Left renal pelvis (tissue), 4 donors: ENCODE results near the gene MYL5. TPM values are rescaled to one million over a fixed set of nuclear protein-coding genes. Genes with fewer than 3 reads are reported as not detected.
"Not testable (repeated sequence)": the region's sequence is repeated elsewhere in the genome, so short reads cannot be mapped to it uniquely, and the experiment has no call there.

ENCODE experiments used
- DNase-seq, 4 donors: peaks; one replicate each; pipeline ENCODE4 v3.0.0-alpha.2; 2013; ENCODE audit warnings: low read depth in 4 of 4, low spot score in 3 of 4
- polyA plus RNA-seq, 4 donors: library from polyadenylated mRNA; unstranded; fragments of 120-200 nt; gene quantifications; one replicate each; pipeline ENCODE4 v1.2.1, GENCODE V29; 2013; ENCODE audit not compliant: insufficient read length in 4 of 4

MYL5 gene
- polyA plus RNA-seq, 4 donors, result 12.0 to 23.1 (median 16.7) TPM

- no peak for DNase-seq
Observed at GRCh38 chr4:683982-684622, 9.8 kb downstream of the MYL5 start.

DNA sequence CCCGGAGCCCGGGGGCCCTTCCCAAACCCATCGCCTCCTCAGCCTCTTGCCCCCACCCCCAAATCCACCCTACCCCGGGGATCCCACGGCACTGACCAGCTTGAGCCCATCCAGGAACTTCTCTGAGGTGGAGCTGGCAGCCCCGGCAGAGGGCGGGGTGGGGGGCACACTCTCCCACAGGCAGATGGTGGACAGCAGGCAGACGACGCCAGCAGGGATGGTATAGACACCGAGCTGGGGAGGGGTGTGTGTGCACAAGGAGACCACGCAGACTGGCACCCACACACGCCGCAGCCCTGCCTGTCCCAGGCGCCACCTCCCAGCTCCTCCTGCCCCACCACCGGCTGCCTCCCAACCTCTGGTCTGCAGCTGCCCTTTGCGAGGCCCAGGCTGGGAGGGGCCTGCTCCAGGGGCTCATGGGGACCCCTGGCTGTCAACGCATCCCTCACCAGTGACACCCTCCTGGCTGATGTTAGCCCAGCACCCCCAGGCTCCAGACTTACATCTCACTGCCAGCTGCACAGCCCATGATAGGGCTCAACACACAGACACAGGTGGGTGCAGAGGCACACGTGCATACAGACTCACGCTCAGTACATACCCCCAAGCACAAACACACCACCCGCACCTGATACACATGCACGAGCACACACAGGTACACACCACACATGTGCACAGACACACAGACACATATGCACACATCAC lies 10.4 kb downstream of the MYL5 start:
- no peak for DNase-seq

GRCh38 chr4:685679-686412 lies 11.5 kb downstream of the MYL5 start:
- DNase-seq, result no peak

GRCh38 chr4:686413-687040 lies 12.2 kb downstream of the MYL5 start:
- no peak for DNase-seq

DNA sequence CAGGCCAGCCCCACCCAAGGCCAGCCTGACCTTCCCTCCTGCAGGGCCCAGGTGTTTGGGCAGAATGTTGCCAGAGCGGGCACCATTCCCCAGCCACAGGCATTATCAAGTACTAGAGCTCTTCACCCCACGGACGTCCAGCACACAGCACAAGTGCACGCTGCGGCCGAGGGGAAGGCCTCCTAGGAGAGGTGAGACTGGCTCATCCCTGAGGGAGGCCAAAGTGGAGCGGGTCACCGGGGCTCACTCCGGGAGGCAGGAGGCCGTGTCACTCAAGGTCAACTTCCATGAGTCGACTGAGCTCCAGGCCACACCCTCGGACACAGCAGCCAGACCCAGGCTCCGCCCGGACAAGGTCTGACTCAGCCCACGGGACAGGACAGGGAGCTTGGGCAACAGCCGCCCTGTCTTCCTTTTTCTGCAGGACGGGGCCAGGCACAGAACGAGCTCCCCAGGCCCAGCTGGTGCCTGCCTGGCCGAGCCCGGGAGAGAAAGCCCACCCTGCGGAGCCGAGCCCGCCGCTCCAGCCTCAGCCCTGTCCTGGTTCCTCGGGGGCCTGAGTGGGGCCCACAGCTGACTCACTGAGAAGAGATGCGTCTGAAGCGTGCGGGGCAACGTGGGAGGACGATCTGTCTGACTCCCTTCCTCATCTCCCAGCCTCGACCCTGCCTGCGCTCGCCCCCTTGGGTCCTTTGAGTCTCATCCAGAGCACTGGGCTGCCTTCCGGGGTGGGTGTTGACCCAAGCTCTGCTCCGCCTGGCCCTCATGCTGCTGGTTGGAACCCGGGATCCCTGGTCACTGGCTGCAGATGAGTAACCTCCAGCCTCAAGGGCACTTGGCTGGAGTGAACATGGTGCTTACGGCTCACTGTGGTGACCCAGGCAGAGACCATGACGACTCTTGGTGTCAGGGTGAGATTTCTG lies 13.0 kb downstream of the MYL5 start:
- DNase-seq, result no peak

DNA sequence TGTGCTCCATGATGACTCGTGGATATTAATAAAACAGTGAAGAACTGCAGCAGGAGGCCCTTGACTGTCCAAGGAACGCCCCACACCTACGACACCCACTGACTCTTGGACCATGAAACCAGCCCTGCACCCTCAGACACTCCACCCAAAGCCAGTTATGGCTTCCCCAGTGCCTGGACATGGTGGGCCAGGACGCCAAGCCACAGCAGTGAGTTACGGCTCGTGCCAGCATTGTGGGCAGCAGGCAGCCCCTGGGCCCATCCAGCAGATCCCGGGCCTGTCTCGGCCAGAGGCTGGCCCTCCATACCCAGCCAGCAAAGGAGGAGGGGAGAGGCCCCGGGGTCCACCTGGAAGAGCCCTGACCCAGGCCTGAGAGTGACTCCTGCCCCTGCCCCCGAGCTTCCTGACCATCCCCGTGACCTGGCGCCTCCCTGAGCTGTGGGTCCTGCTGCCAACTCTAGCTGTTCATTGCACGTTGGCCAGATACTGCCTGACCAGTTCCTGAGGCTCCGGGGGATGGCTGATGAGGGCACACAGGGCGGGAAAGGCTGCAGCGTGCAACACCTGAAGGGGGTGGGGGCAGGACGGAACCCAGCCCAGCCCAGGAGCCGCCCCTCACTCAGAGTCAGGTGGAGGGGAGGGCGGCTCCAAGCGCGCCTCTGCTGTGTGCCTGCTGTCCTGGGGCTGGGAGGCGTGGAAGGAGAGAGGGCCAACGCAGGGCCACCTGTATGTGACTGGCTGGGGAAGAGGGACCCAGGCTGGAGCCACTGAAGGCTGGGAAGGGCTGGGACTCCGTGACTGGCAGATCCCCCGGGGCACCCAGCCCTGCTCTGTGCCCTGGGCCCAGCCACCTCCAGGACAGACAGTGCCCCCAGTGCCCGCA lies 13.9 kb downstream of the MYL5 start:
- no peak for DNase-seq

- no peak for DNase-seq
Observed at GRCh38 chr4:688854-689681, 14.7 kb downstream of the MYL5 start, which contains the start of gene SLC49A3. SLC49A3 (minus strand) TSS chr4:689151; CDS start chr4:689127, 24 bp downstream.

DNA sequence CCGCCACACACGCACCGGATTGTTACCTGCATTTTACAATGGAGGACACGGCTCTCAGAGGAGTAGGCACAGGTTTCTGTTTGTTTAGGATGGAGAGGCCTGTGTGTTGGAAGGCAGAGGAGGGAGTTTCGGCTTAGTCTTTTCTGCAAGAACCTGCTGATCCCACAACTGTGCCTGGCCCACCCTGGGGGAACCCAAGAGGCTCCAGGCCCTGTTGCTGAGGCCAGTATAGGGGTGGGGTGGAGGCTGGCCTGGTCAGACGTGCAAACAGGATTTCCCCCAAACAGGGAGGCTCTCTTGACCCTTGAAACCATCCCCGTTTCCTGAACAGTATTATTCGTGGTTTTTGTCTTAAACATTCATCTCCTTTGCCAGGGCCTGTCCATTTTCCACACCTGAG lies 15.4 kb downstream of the MYL5 start:
- DNase-seq, result no peak

DNA sequence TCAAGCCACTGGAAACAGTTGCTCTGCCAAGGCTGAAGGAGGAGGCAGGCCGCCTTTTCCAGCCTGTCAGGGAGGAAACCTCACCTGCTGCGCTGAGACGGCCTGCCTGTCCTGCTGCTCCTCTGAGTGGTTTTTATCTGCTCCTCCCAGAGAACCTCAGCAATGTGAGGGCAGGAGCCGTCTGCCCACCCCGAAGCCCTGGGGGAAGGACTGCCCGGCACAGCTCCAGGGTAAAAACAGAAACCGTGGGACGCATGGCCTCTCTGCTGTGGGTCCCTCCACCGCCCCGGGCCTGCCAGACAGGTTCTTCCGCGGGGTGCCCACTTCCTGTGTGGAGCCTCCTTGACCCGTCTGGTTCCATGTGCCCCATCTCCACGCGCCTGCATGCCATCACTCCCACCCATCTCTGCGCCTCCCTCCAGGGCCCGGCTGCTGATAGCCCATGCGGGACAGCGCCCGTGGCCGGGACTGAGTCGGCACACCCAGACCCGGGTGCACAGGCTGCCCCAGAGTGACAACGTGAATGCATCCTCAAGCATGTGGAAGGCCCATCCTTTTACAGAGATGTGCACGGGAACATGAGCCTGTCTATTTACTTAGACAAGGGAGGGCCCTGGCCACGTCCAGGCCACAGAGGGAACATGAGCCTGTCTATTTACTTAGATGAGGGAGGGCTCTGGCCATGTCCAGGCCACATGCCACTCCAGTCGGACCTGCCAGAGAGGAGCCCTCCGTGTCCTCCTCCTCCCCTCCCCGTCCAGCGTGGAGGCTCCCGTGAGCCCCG lies 18.6 kb downstream of the MYL5 start:
- no peak for DNase-seq

DNA sequence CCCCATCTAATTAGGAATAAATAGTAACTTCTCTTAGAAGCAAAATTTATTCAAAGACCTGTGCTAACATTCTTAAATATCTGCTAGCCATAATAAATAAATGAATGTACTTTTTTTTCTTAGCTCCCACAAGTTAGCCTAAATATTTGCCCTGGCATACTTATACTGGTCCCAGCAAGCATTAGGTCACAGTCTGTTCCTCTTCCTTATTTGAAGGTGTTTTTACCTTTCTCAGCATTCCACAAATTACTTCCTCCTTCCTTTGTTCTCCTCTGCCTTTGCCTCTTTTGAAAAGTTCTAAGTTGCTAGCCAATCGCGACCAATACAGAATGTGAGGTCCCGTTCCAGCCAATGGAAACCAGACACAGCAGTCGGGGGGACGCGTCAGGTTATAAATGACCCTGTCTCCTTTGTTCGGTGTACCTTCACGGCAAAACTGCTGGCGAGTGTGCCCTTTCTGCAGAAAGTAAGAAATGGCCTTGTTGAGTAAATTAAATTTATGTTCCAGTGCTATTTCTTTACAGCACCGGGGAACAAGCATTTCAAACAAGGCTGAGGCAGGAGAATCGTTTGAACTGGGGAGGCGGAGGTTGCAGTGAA lies 20.1 kb downstream of the MYL5 start:
- not testable (repeated sequence) for DNase-seq

DNA sequence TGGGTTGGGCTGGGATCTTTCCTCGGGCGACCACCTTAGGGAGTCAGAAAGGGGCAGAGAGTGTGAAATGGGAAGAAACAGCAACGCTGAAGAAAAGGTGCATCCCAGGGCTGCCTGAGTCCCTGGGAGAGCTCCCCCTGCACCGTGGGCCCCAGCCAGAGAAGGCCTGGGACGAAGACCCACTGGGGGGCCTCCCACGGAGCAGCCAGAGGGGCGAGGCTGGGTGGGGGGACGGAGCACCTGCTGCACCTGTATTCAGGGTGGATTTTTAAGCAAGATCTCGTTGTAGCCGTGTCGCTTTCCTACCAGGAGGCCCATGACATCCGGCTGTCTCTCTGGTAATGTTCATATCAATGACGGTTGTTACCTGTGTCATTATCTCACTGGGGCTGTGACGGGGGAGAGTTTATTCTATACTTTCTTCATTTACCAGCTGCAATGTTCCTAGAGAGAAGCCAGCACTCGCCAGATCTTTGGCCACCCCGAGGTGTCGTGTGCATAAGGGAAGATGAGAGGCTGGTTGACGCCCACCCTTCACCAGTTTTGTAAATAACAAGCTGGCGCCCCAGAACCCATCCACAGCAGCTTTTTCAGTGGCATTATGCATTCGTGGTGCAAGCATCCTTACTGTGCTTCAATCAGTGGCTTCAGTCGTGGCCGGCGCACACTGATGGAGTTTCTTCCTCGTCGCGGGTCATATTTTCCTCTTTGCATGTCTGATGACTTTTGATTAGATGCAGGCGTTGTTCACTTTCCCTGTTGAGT lies 25.7 kb downstream of the MYL5 start:
- DNase-seq, result no peak

DNA sequence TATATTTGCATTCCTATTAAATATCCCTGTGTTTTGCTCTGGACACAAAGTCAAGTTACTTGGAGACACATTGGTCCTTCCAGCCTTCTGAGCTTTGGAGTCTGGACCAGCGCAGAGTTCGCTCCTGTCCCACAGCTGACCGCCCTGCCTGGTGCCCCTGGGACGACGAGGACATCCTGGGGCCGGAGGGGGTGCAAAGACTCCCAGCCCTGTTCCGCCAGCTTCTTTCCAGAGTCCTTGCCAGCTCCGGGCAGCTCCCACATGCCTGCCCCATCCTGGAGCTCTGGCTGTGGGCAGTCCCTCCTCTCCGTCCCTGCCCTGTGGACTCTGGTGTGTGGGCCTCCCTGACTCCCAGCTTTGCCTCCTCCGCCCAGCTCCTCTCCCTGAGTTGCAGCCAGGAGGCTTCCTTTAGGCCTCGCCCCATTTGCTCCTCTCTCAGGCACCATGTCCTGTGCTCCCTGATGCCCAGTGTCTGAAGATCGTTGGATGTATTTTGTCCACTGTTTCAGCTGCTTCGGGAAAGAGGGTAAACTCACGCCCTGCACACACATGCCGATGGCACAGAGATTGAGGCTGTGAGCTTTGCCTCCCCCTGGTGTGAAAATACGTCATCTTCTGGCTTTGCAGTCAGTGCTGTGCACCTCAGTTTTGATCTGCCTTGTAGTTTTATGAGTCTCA lies 26.4 kb downstream of the MYL5 start:
- no peak for DNase-seq

GRCh38 chr4:702618-703048 lies 28.3 kb downstream of the MYL5 start:
- DNase-seq, result no peak

- DNase-seq, result no peak
Observed at GRCh38 chr4:703336-704197, 29.2 kb downstream of the MYL5 start.
